Fibroblast of skin of left biceps (primary cell): ENCODE results near the gene LEAP2.

Experiments used
- DNase-seq, 2 experiments: peaks; one replicate each; pipeline ENCODE4 v3.0.0-alpha.2; 2013; ENCODE audit warnings: low read depth in 2 of 2

Gene LEAP2

GRCh38 chr5:132877938-132878337 lies 4.5 kb downstream of the LEAP2 start:
- DNase-seq: no peak

GRCh38 chr5:132883261-132883834 lies 9.9 kb downstream of the LEAP2 start:
- peak; percentile 13 to 17 for DNase-seq

GRCh38 chr5:132884548-132884947 lies 11.1 kb downstream of the LEAP2 start:
- no peak for DNase-seq

- no peak for DNase-seq
Measured at GRCh38 chr5:132886064-132886823, 12.8 kb downstream of the LEAP2 start.

- DNase-seq: no peak
Measured at GRCh38 chr5:132887283-132887682, 13.8 kb downstream of the LEAP2 start.

- no peak for DNase-seq
Measured at GRCh38 chr5:132889501-132889900, 16.0 kb downstream of the LEAP2 start.

GRCh38 chr5:132890817-132891216 lies 17.3 kb downstream of the LEAP2 start:
- no peak for DNase-seq

- no peak for DNase-seq
Measured at GRCh38 chr5:132895719-132896305, 22.3 kb downstream of the LEAP2 start.

- DNase-seq: no peak
Measured at GRCh38 chr5:132896685-132897084, 23.2 kb downstream of the LEAP2 start.

- no peak for DNase-seq
Measured at GRCh38 chr5:132898094-132898493, 24.6 kb downstream of the LEAP2 start.

- DNase-seq: no peak
Measured at GRCh38 chr5:132901036-132901435, 27.6 kb downstream of the LEAP2 start.

- no peak for DNase-seq
Measured at GRCh38 chr5:132901730-132902129, 28.3 kb downstream of the LEAP2 start.

- DNase-seq: no peak
Measured at GRCh38 chr5:132905938-132906337, 32.5 kb downstream of the LEAP2 start.

- no peak for DNase-seq
Measured at GRCh38 chr5:132907161-132907560, 33.7 kb downstream of the LEAP2 start.

- no peak for DNase-seq
Measured at GRCh38 chr5:132909702-132910101, 36.2 kb downstream of the LEAP2 start.

- no peak for DNase-seq
Measured at GRCh38 chr5:132915681-132916080, 42.2 kb downstream of the LEAP2 start.

- no peak for DNase-seq
Measured at GRCh38 chr5:132916086-132916485, 42.6 kb downstream of the LEAP2 start.
